NCI-H226 (cell line): ENCODE measurements around the gene VILL.
"Not testable (repeated sequence)": the region's sequence is repeated elsewhere in the genome, so short reads cannot be mapped to it uniquely, and the experiment has no call there.

Experiments
- DNase-seq: peaks from one replicate; pipeline ENCODE4 v3.0.0-alpha.2; 2015

The VILL gene

DNA sequence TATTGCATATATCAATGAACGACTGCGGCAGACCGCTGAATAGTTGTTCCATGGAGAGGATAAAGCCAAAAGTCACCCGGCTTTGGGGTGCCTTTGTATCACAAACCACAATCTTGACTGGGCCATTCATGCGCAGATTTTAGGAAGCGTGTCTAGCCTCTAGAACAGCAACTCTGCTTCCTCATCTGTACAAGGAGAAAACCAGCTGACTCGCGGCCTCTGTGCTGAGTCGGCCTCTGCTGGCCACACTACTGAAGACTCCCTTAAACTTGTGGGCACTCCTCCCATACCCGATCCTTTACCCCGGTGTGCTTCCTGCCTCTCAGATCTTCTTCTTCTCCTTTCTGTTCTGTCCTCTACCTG lies 49.3 kb downstream of the VILL start:
- peak; percentile 32 for DNase-seq

DNA sequence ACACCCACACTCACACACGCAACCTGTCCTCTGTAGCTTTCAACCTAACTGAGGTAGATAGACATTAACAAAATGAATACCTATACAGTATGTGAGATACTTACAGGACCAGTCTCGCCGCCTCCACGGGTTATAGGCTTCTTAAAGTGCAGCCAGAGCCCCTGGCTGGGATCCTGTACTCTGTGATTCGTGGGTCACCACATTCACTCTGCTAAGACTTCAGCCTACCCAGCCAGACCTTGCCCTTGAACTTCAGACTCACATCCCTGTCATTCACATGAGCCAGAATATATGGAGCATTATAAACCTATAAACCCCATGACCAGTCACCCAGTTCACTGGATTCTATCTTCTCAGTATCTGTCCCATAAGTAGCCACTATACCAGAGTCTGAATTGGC lies 49.8 kb downstream of the VILL start:
- DNase-seq = no peak

DNA sequence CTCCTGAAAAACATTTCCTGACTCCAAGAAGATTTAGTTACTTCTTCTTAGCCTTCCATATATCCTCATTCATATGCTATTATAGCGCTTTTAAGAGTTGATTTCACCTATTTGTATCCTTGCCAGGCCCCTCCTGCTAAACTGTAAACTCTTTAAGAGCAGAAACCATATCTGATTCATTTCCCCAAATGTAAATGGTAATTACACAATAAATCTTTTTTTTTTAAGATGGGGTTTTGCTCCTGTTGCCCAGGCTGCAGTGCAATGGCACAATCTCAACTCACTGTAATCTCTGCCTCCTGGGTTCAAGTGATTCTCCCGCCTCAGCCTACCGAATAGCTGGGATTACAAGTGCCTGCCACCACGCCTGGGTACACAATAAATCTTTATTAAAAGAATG lies 52.9 kb downstream of the VILL start:
- no peak for DNase-seq

DNA sequence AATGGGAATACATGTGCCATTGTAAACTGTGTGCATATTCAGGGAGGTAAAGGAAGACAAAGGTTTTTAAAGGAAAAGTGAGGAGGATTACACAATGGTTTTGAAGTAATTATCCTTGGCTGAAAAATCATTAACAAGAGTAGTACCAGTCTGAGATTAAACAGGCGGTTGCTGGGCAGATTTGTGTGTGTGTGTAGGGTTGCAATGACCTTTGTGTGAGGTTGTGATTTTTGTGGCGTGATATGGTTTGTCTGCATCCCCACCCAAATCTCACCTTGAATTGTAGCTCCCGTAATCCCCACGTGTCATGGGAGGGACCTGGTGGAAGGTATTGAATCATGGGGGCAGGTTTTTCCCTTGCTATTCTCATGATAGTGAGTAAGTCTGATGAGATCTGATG lies 55.4 kb downstream of the VILL start:
- DNase-seq = no peak

DNA sequence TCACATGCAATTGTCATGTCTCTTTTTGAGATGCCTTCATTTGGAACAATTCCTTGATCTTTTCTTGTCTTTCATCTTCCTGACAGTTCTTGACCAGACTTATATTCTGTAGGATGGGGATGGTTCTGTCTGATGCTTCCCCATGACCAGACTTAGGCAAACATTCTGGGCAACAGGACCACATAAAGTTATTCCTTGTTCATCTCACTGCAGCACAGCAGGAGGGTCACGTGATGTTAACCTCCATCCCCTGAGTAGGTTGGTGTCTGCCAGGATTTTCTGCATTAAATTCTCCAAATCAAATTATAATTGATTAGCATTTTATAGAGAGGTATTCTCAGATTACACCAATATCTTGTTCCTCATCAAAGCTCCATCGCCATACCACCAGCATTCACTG lies 56.2 kb downstream of the VILL start:
- DNase-seq = no peak

DNA sequence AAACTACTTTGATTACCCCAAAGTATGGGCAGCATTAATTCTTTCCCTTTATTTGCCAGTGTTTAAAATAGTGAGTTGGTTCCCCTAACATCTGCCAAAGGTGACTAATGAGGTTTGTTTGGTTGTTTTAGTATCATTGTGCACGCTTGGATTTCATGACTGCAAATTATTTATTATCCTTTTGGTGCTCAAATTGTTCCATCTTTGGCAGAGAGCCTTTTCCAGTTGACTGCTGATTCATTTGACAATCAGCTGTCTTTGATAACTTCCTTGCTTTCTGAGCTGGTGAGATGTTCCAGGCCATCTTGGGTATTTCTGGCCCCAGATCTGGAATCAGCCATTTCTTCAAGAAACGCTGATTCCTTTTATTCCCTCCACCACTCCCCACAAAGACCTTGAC lies 57.3 kb downstream of the VILL start:
- DNase-seq = no peak

DNA sequence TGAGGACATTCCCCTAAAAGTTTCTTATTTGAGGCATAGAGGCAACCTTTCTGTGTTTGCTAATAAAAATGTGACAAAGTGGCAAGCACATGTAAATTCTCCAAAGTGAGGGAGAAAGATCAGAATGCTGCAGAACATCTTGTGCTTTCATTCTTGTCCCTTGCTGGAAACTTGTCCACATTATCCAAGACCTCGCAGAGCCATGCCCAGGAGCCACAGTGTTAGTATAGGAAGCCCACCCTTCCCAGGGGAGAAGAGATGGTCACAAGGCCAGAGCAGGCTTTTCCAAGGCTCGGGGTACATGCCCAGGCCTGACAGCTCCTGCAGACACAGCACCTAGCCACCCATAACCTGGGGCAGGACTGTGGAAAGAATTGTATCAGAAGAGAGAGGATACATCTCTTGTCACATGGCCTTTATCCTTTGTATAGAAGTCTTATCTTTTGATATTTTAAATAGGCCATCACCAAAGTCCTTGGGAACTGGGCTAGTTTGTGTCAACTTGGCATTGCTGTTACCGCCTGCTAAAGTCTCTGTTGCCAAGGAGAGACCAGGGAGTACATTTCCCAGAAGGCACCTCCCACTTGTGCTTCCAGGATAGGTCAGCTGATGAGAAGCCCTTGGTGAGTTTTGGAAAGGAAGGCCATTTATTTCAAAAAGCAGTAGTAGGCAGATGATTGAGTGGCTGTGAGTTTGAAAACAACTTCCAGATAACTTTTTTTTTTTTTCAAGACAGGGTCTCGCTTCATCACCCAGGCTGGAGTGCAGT lies 59.0 kb downstream of the VILL start:
- no peak for DNase-seq

DNA sequence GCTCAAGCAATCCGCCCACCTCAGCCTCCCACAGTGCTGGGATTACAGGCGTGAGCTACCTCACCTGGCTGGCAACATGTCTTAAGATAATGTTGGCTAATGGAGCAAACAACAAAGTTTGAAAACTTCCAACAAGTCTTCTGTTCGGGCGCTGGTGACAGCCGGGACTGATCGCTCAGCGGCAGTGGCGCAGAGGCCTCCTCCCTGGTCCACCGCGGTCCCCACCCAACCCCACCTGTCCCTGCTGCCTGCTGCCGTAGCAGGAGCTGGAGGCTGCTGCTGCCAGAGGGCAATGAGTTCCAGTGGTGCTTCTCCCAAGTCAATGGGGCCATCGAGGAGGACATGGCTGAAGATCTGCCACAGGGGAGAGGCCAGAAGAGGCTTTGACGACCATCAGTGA lies 60.5 kb downstream of the VILL start:
- no peak for DNase-seq

DNA sequence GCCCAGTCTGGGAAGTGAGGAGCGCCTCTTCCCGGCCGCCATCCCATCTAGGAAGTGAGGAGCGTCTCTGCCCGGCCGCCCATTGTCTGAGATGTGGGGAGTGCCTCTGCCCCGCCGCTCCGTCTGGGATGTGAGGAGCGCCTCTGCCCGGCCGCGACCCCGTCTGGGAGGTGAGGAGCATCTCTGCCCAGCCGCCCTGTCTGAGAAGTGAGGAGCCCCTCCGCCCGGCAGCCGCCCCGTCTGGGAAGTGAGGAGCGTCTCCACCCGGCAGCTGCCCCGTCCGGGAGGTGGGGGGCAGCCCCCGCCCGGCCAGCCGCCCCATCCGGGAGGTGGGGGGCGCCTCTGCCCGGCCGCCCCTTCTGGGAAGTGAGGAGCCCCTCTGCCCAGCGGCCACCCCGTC lies 62.7 kb downstream of the VILL start:
- not testable (repeated sequence) for DNase-seq

DNA sequence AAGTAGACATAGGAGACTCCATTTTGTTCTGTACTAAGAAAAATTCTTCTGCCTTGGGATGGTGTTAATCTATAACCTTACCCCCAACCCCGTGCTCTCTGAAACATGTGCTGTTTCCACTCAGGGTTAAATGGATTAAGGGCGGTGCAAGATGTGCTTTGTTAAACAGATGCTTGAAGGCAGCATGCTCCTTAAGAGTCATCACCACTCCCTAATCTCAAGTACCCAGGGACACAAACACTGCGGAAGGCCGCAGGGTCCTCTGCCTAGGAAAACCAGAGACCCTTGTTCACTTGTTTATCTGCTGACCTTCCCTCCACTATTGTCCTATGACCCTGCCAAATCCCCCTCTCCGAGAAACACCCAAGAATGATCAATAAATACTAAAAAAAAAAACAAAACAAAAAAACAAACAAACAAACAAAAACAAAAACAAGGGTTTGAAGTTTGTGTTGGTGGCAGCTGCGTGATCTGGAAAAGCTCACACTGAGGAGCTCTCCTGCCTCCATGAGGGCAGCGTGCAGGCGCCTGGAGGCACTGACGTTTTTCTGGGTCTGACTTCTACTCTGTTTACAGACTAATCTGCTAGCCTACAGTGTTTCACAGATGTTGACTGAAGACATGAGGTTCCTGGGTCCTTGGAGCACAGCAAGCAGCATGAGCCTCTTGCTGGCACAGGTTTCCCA lies 63.4 kb downstream of the VILL start:
- DNase-seq = not testable (repeated sequence)

DNA sequence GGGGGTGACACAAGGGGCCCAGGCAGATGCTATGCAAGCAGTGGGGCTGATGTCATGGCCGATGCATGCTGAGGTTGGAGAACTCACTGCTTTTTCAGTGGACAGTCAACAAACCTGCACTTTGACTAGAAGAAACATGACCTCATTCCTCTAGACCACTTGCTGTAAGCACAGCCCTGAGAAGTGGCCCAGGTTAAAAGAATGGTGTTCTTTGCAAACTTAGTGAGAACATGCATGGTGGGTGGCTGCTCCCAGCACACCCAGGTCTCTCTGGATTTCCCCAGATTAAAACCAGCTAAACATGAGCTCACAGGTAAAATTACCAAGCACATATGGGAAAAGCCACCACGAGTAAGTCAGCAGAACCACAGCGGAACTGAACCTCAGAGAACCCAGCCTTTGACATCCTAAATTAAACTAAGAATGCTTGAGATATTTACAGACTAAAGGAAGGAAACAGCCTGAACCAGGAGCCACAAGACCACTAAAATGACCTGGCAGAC lies 64.0 kb downstream of the VILL start:
- no peak for DNase-seq
